HG03378 (cell line): ENCODE data around the gene C10orf67.
"Not testable (repeated sequence)": the region's sequence is repeated elsewhere in the genome, so short reads cannot be mapped to it uniquely, and the experiment has no call there.

Source experiments
- ATAC-seq: cut with Tn5 transposase; IDR thresholded peaks from one replicate; pipeline ENCODE4 v1.9.1; 2021; ENCODE audit warnings: mild to moderate bottlenecking, moderate library complexity; ENCODE audit not compliant: unreplicated experiment

C10orf67 gene

DNA sequence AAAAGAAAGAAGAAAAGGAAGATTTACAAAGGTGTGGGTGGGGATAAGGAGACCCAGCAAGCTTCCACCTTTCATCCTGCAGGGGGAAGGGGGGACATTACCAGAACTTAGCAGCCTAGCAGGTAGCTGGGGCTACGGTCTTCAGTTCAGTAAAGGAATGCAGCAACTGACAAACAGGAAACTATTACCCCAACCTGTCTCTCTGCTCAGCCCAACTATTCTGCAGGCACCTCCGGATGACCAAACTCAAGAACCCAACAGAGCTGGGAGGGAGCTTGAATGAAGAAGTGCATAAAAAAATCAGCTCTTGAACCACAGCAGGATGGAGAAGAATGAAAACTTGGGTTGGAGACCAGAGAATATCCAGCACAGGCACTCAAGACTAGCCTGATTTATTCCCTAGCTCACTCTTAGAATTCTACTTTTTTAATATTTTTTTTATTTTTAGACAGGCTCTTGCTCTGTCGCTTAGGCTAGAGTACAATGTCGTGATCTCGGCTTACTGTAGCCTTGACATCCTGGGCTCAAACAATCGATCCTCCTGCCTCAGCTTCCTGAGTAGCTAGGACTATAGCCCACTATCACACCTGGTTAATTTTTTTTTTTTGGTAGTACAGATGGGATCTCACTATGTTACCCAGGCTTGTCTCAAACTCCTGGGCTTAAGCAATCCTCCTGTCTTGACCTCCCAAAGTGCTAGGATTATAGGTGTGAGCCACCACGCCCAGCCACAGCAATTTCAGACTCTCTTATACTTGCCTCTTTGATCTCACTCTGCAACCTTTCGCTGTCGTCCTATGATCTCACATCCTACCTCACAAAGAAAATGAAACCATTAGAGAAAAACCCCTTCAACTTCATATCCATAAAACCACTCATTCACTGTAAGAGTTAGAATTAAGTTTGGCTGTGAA lies 18.5 kb upstream of the C10orf67 start:
- peak; percentile 48 for ATAC-seq

- peak; percentile 50 for ATAC-seq
These were observed 17.7 kb upstream of the C10orf67 start for GRCh38 chr10:23362069-23362830.

GRCh38 chr10:23361665-23362064 lies 17.1 kb upstream of the C10orf67 start:
- ATAC-seq = no peak

DNA sequence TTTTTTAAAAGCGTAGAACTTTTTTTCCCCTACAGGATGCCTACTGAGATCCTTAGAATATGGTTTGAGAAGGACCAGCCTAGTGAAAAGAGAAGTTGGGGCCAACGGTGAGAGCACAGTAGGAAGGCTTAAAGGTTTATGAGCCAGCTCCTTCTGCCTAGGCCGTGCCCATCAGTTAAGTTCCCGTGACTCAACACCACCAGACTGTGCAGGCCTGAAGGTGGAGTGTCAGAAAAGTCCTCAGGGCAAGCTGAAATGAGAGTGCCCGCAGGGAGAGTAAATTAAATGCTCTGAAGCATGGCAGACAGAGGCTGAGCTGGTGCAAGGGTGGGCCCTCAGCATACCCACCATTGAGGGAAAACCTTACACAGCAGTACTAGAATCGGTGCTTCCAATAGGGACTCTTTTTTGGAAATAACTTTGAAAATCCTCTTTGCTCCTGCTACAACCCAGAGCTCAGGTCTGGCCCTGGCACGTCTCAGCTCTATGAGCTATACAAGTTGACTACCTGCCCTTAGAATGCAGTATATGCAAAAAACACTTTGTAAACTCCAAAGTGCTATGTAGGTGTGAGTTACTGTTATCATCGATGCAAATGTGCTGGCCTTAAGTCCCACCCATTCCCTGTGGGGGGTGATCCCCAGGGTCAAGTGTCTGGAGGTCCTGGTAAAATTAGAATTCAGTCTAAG lies 15.2 kb upstream of the C10orf67 start:
- ATAC-seq = no peak

DNA sequence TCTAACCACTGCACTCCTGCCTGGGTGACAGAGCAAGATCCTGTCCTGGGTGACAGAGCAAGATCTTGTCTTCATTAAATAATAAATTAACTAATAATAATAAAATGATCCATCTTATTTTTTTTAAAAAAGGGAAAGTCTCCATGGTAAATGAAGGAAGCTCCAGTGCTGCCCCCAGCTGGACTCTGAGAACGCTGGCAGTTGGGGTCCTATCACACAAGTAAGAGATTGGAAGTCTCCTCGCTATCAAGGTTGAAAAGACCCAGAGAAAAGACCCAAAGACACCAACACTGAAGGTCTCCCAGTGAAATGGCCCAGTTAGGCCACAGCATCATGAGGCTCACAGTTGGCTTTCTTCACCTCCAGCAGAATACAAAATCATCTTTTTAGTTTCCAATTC lies 13.8 kb upstream of the C10orf67 start:
- ATAC-seq = no peak

DNA sequence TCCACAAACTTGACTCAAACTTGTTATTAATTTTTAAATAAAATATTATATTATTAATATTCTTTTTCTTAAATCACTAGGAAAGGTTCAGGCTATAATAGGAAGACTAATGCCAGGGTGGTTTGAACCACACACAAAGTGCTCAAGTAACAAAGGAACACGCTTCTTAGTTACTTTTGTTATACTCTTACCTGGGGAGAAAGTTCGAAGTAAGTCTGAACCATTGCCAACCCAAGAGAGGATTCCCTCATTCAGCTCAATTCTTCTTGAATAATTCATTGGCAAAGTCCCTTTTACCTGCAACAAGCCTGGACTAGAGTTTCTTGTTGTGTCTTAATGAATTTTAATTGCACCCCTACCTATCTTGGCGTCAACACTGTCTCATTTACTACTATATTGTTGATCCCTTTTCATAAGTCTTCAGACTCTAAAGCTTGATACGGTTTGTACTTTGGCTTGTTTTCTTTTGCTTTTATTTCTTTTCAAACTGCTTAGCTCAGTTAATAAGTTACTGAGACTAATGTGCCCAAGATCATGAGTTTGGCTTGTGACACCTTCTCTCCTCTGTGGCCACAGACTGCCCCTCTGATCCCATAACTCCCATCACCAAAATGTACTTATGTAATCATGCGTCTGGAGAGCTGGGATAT lies 10.2 kb upstream of the C10orf67 start:
- ATAC-seq = no peak

DNA sequence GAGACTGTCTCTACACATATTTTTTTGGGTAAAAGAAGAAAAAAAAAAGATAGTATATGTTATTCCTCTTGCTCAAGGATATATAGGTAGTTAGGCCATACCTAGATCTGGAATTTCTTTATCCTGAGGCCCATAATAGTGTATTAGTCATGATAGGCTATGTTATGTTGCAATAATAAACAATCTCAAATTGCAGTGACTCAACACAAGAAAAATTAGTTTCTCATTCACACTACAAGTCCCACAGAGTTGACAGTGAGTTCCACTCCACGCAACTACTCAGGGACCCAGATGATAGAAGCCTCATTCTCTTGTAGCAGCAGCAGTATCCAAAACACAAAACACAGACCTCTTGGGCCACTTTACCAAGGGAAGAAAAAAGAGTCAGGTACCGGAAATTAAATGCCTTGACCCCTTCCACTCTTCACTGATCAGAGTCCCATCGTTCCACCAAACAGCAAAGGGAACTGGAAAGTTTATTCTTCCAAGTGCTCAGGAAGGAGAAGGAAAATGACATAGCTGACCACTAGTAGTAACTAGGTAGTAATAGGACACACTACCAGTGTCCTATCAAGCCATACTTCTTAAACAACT lies 7.4 kb upstream of the C10orf67 start:
- no peak for ATAC-seq

DNA sequence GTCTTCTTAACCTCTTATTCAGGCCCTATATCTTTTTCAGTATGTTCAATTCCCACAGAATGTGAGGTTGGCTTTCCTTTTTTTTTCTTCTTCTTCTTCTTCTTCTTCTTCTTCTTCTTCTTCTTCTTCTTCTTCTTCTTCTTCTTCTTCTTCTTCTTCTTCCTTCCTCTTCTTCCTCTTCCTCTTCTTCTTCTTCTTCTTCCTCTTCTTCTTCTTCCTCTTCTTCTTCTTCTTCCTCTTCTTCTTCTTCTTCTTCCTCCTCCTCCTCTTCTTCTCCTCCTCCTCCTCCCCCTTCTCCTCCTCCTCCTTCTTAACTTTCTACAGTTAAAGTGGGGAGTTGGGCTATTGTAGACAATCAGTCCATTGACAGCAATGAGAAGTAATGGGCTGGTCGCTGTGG lies 6.1 kb upstream of the C10orf67 start:
- not testable (repeated sequence) for ATAC-seq

GRCh38 chr10:23345861-23346260 lies 1.3 kb upstream of the C10orf67 start:
- no peak for ATAC-seq

- ATAC-seq = no peak
These were observed 881 bp downstream of the C10orf67 start for GRCh38 chr10:23343591-23344240.

GRCh38 chr10:23342213-23342884 lies 2.2 kb downstream of the C10orf67 start:
- no peak for ATAC-seq

GRCh38 chr10:23341004-23341403 lies 3.6 kb downstream of the C10orf67 start:
- ATAC-seq = peak; percentile 41

DNA sequence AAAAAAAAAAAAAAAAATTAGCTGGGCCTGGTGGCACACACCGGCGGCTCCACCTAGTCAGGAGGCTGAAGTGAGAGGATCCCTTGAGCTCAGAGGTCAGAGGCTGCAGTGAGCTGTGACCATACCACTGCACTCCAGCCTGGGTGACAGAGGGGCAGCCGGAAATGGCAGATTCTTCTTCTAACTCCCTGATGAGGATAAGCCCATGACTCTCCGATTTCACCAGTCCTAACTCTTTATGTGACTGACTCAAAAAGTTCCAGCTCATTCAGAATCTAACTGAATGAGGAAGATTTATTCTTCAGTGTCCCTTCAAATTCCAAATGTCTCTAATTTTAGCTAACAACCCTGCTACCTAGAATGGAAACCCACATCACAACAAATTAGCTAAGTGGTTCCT lies 4.2 kb downstream of the C10orf67 start:
- no peak for ATAC-seq

DNA sequence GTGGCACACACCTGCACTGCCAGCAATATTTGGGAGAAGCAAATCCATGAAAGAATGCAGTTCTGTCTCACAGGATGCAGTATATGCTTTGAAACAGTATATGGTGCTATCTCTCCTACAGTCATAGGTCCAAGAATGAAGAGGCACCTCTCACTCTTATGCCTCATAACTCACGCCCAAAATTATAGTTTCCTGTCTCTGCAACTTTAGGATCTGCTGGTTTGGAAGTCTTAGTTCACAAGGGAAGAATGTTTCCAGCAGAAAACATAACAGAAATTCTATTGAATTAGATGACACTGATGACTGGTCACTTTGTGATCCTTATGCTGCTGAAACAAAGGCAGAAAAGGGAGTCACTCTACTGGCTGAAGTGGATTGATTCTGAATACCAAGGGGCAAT lies 5.7 kb downstream of the C10orf67 start:
- ATAC-seq = no peak

- no peak for ATAC-seq
These were observed 6.3 kb downstream of the C10orf67 start for GRCh38 chr10:23338155-23338828.

GRCh38 chr10:23337616-23338015 lies 7.0 kb downstream of the C10orf67 start:
- no peak for ATAC-seq

DNA sequence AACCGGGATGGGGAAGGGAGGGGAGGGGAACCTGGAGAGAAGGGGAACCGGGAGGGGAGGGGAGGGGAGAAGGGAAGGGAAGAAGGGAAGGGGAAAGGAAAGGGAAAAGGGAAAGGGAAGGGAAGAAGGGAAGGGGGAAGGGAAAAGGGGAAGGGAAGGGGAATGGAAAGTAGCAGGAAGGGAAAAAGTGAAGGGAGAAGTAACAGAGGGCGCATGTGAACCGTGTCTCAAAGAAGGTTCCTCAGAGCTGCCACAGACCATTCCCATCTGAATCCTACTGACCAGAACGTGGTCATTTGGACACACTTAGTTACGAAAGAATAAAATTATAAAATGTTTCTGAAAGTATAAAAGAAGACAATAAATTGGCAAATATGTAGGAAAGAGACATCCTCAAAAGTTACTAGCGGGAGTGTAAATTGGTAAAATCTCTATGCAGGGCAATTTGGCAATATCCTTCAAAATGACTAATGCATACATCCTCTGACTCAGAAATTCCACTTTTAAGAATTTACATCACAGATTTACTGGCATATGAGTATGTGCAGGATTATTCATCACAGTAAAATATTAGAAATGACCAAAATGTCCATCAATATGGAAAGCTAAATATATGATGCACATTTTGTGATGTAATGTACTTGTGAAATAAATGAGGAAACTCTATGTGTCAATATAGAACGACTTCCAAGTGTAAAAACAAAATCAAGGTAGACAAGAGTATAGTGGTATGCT lies 12.9 kb downstream of the C10orf67 start:
- ATAC-seq = no peak

- ATAC-seq = no peak
These were observed 13.6 kb downstream of the C10orf67 start for GRCh38 chr10:23330948-23331347.
